Ishikawa (cell line): Measurements from ENCODE around the gene SPR.

ENCODE experiments used
- CEBPB ChIP-seq: IDR thresholded peaks from 2 replicates; pipeline ENCODE4 v1.6.1; 2012
- EP300 ChIP-seq: IDR thresholded peaks from 2 replicates; pipeline ENCODE4 v1.6.1; 2012; ENCODE audit warnings: borderline replicate concordance
- TEAD4 ChIP-seq: IDR thresholded peaks from 2 replicates; pipeline ENCODE4 v1.6.1; 2012
- YY1 ChIP-seq: IDR thresholded peaks from 2 replicates; pipeline ENCODE4 v1.6.1; 2012; ENCODE audit warnings: low read depth
- TF ChIP-seq, protein P1 (sequence below): IDR thresholded peaks from 2 replicates; pipeline ENCODE4 v1.6.1; 2012; ENCODE audit warnings: low read depth, mild to moderate bottlenecking

DNA sequence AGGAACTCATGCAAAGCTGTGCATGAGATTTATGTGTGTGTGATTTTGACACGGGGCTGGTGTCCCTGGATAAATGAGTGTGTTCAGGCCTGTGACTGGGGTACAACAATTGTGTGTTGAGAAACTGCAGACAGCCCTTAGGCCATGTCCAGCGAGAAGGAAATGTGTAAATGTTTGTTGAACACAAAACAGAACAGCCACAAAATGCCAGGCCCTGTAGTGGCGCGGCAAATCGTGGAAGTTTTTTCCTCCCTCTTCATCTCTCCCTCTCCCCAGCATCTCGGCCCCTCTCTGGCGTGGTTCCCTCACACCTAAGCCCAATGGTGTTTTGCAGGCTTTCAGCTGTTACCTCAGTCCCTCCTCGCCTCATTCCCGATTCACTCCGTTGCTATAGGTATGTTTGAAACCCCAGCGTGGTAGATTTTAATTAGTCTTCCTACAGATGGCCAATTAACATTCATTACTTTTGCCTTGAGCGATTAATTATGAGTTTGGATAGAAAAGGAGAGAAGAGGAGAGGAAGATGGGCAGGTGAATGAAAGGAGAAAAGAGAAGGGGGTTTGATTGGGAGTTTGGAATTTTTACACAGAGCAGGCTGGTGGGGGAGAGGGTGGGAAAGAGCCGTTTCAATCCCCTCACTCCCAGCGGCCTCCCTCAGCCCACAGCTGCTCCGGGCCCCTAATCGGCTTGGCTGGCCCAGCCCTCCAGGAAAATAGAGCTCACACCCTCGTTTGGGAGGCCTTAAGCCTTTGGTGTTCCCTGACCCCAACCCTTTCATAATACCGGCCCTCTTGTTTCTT lies 10.8 kb downstream of the SPR start:
- TF ChIP-seq CEBPB (no peak), TEAD4 (no peak), EP300 (no peak), YY1 (no peak)
- TF ChIP-seq, protein P1, sequence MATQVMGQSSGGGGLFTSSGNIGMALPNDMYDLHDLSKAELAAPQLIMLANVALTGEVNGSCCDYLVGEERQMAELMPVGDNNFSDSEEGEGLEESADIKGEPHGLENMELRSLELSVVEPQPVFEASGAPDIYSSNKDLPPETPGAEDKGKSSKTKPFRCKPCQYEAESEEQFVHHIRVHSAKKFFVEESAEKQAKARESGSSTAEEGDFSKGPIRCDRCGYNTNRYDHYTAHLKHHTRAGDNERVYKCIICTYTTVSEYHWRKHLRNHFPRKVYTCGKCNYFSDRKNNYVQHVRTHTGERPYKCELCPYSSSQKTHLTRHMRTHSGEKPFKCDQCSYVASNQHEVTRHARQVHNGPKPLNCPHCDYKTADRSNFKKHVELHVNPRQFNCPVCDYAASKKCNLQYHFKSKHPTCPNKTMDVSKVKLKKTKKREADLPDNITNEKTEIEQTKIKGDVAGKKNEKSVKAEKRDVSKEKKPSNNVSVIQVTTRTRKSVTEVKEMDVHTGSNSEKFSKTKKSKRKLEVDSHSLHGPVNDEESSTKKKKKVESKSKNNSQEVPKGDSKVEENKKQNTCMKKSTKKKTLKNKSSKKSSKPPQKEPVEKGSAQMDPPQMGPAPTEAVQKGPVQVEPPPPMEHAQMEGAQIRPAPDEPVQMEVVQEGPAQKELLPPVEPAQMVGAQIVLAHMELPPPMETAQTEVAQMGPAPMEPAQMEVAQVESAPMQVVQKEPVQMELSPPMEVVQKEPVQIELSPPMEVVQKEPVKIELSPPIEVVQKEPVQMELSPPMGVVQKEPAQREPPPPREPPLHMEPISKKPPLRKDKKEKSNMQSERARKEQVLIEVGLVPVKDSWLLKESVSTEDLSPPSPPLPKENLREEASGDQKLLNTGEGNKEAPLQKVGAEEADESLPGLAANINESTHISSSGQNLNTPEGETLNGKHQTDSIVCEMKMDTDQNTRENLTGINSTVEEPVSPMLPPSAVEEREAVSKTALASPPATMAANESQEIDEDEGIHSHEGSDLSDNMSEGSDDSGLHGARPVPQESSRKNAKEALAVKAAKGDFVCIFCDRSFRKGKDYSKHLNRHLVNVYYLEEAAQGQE, result no peak
